Large intestine (tissue), 3 donors: Measurements from ENCODE around the gene TTC19. TPM values are rescaled to one million over a fixed set of nuclear protein-coding genes. Genes with fewer than 3 reads are reported as not detected.

Experiments
- DNase-seq, 2 donors: peaks; one replicate each; pipeline versions ENCODE4 v3.0.0 to v3.0.0-alpha.2; 2013
- H3K27ac ChIP-seq: one replicate; pipeline ENCODE4 v1.5.1; 2013; ENCODE audit warnings: low read length
- H3K27me3 ChIP-seq: 2 replicates; pipeline ENCODE4 v1.6.1; 2013; ENCODE audit warnings: low read length; ENCODE audit not compliant: control insufficient read depth, insufficient read depth
- H3K36me3 ChIP-seq: 2 replicates; pipeline ENCODE4 v1.6.1; 2013; ENCODE audit warnings: low read length; ENCODE audit not compliant: control insufficient read depth, insufficient read depth
- H3K4me1 ChIP-seq: one replicate; pipeline ENCODE4 v1.6.1; 2013; ENCODE audit warnings: low read length; ENCODE audit not compliant: control insufficient read depth, insufficient read depth
- H3K4me3 ChIP-seq: one replicate; pipeline ENCODE4 v1.5.1; 2013; ENCODE audit warnings: low read length
- H3K9me3 ChIP-seq: one replicate; pipeline ENCODE4 v1.6.1; 2013; ENCODE audit warnings: mild to moderate bottlenecking, low read depth, low read length, moderate library complexity; ENCODE audit not compliant: control insufficient read depth
- WGBS: methylation state at CpG from one replicate; pipeline ENCODE4 v1.1.5; 2013; ENCODE audit warnings: low lambda C conversion rate; ENCODE audit not compliant: insufficient coverage; 5-methylcytosine and 5-hydroxymethylcytosine counted together
- polyA plus RNA-seq: library from polyadenylated mRNA; unstranded; fragments of 120-200 nt; gene quantifications from one replicate; pipeline ENCODE4 v1.2.1, GENCODE V29; 2013

The TTC19 gene
- polyA plus RNA-seq, 1 donor: 58.3 TPM

- Histone ChIP-seq H3K4me3 (no peak overlapping the region), H3K9me3 (no peaks in the 10 kb centered on the region), H3K36me3 (no peaks in the 10 kb centered on the region), H3K4me1 (peaks cover 9% of the 10 kb centered on the region), H3K27me3 (no peaks in the 10 kb centered on the region), H3K27ac (no peak overlapping the region)
- no peak for DNase-seq
- 100% methylated on average over 1 of the region's 19 CpGs for WGBS
These were observed 41.9 kb upstream of the TTC19 start for GRCh38 chr17:15957608-15958307.

DNA sequence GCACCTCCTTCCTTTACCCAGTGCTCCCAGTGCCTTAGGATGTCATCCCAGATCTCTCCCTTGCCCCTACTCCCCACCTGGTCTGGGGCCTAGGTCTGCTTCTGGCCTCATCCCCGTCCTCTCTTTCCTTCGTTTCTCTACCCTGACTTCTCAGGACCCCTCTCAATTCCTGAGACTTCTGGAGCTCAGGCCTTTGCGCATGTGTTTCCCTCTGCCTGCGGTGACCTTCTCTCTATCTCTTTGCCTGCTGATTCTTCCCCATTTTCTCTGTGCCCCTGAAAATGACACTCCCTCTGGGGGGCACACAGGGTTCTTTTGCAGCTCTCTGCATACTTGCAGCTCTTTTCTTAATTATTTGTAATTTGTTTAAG is 41.2 kb upstream of the TTC19 start:
- Histone ChIP-seq H3K4me1 (peaks cover 2% of the 10 kb centered on the region), H3K4me3 (no peak overlapping the region), H3K27ac (no peak overlapping the region), H3K36me3 (no peaks in the 10 kb centered on the region), H3K9me3 (no peaks in the 10 kb centered on the region), H3K27me3 (no peaks in the 10 kb centered on the region)
- no peak for DNase-seq
- WGBS: no CpG with 5 or more reads among the region's 4 CpGs

GRCh38 chr17:15963670-15964110 is 35.9 kb upstream of the TTC19 start:
- Histone ChIP-seq H3K36me3 (no peaks in the 10 kb centered on the region), H3K27me3 (no peaks in the 10 kb centered on the region), H3K27ac (no peak overlapping the region), H3K4me3 (no peak overlapping the region), H3K4me1 (peaks cover 16% of the 10 kb centered on the region), H3K9me3 (no peaks in the 10 kb centered on the region)
- WGBS: no CpG with 5 or more reads among the region's 4 CpGs
- DNase-seq: no peak

DNA sequence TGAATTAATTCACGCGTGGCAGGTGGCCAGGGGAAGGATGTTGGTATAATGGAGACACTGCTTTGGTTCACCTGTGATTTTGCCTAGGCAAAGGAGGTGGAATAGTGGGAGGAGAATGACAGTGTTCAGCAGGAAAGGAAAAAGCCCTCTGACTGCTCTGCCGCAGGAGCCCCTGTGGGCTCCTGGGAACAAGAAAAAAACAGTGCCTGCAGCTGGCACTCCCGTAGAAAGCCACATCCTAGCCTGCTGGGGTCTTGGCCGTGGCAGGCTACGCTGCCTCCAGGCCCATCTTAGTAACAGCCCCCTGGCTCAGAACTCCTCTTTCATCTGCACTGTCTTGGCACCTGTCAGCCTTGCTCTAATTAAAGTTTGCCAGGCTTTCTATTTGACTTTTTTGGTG is 34.1 kb upstream of the TTC19 start:
- no CpG with 5 or more reads among the region's 6 CpGs for WGBS
- no peak overlapping the region for H3K4me3 ChIP-seq
- H3K36me3 ChIP-seq: no peaks in the 10 kb centered on the region
- H3K4me1 ChIP-seq: peaks cover 16% of the 10 kb centered on the region
- no peaks in the 10 kb centered on the region for H3K9me3 ChIP-seq
- H3K27ac ChIP-seq: no peak overlapping the region
- no peaks in the 10 kb centered on the region for H3K27me3 ChIP-seq
- no peak for DNase-seq

GRCh38 chr17:15966183-15966878 is 33.3 kb upstream of the TTC19 start:
- peak in 1 of 2 donors; percentile 36 for DNase-seq

DNA sequence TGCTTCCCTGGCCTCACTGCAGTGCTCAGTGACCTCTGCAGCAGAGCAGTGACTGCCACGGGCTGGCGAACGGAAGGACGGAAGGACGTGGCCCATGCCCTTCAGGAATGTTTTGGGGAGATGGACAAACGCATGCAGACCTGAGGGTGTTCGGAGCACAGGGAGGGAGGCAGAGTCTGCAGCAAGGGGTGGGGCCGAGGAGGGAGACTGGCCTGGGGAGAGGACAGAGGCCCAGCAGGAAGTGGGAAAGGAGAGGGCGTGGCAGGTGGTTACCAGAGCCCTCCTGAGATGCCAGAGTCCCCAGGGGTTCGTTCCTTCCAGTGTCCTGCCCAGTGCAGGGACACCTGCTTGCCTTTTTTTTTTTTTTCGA is 32.8 kb upstream of the TTC19 start:
- no CpG with 5 or more reads among the region's 11 CpGs for WGBS
- Histone ChIP-seq H3K4me3 (no peak overlapping the region), H3K27me3 (no peaks in the 10 kb centered on the region), H3K36me3 (no peaks in the 10 kb centered on the region), H3K9me3 (no peaks in the 10 kb centered on the region), H3K27ac (peak overlapping the region; percentile 22), H3K4me1 (peaks cover 16% of the 10 kb centered on the region)
- DNase-seq: peak; percentile 33 to 39

More at GRCh38 chr17:15966183-15966878, 33.3 kb upstream of the TTC19 start:
- H3K4me1 ChIP-seq: peaks cover 16% of the 10 kb centered on the region
- no CpG with 5 or more reads among the region's 13 CpGs for WGBS
- H3K9me3 ChIP-seq: no peaks in the 10 kb centered on the region
- H3K4me3 ChIP-seq: no peak overlapping the region
- no peaks in the 10 kb centered on the region for H3K27me3 ChIP-seq
- H3K27ac ChIP-seq: peak overlapping the region; percentile 22
- H3K36me3 ChIP-seq: no peaks in the 10 kb centered on the region

- no peaks in the 10 kb centered on the region for H3K27me3 ChIP-seq
- no peak for DNase-seq
- no peaks in the 10 kb centered on the region for H3K36me3 ChIP-seq
- H3K27ac ChIP-seq: no peak overlapping the region
- no peak overlapping the region for H3K4me3 ChIP-seq
- WGBS: 60% methylated on average over 1 of the region's 11 CpGs
- peaks cover 16% of the 10 kb centered on the region for H3K4me1 ChIP-seq
- H3K9me3 ChIP-seq: no peaks in the 10 kb centered on the region
These were observed 31.8 kb upstream of the TTC19 start for GRCh38 chr17:15967706-15968399.

- Histone ChIP-seq H3K4me1 (peaks cover 16% of the 10 kb centered on the region), H3K9me3 (no peaks in the 10 kb centered on the region), H3K4me3 (no peak overlapping the region), H3K27ac (no peak overlapping the region), H3K27me3 (no peaks in the 10 kb centered on the region), H3K36me3 (no peaks in the 10 kb centered on the region)
- DNase-seq: no peak
- 100% methylated on average over 5 of the region's 8 CpGs for WGBS
These were observed 30.2 kb upstream of the TTC19 start for GRCh38 chr17:15969463-15969862.

DNA sequence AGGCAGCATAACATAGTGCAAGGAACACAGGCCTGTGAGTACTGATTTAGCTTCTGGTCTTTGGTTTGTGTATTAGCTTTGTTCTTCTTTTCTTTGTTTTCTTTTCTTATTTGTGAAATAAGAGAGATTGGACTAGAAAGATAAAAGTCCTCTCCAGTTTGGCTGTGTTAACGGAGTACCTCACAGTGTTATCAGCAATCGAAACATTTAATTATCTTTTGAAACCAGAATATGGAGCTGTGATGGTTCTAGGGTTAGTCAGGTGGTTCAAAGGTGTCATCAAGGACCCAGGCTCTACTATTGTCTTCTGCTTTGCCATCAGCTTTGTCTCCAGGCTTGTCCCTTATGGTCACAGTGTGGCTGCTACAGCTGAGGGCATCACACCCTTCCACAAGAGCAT is 29.1 kb upstream of the TTC19 start:
- H3K4me1 ChIP-seq: peaks cover 16% of the 10 kb centered on the region
- H3K27me3 ChIP-seq: no peaks in the 10 kb centered on the region
- DNase-seq: no peak
- no peak overlapping the region for H3K27ac ChIP-seq
- H3K9me3 ChIP-seq: no peaks in the 10 kb centered on the region
- peaks cover 9% of the 10 kb centered on the region for H3K36me3 ChIP-seq
- no peak overlapping the region for H3K4me3 ChIP-seq
- WGBS: no CpG with 5 or more reads among the region's 2 CpGs

GRCh38 chr17:15971098-15971678 is 28.4 kb upstream of the TTC19 start:
- H3K27me3 ChIP-seq: no peaks in the 10 kb centered on the region
- H3K9me3 ChIP-seq: no peaks in the 10 kb centered on the region
- WGBS: no CpG with 5 or more reads among the region's 5 CpGs

More at GRCh38 chr17:15971098-15971678, 28.4 kb upstream of the TTC19 start:
- Histone ChIP-seq H3K27ac (no peak overlapping the region), H3K36me3 (peaks cover 9% of the 10 kb centered on the region), H3K4me1 (peaks cover 12% of the 10 kb centered on the region), H3K4me3 (no peak overlapping the region)
- DNase-seq: no peak
